Mesendoderm (in vitro differentiated cells): ENCODE results near the gene CXCL13.

Source experiments
- DNase-seq: peaks from one replicate; pipeline ENCODE4 v3.0.0; 2013
- H2AK5ac ChIP-seq: 2 replicates; pipeline ENCODE4 v1.6.1; 2013; ENCODE audit warnings: low read length, inconsistent platforms
- H2BK120ac ChIP-seq: 2 replicates; pipeline ENCODE4 v1.6.1; 2013; ENCODE audit warnings: low read depth, mild to moderate bottlenecking, low read length, moderate library complexity, mixed read lengths
- H2BK15ac ChIP-seq: replicated peaks from 2 replicates; pipeline ENCODE4 v1.6.1; 2013; ENCODE audit warnings: low read depth, mild to moderate bottlenecking, moderate library complexity
- H2BK5ac ChIP-seq: 2 replicates; pipeline ENCODE4 v1.6.1; 2013; ENCODE audit warnings: low read length, inconsistent platforms
- H3K18ac ChIP-seq: 2 replicates; pipeline ENCODE4 v1.6.1; 2013; ENCODE audit warnings: mild to moderate bottlenecking, low read length, mixed read lengths
- H3K23ac ChIP-seq: one replicate; pipeline ENCODE4 v1.6.1; 2013; ENCODE audit warnings: low read length
- H3K27ac ChIP-seq: 2 replicates; pipeline ENCODE4 v1.5.1; 2013; ENCODE audit warnings: low read depth, mild to moderate bottlenecking, inconsistent platforms, low read length, moderate library complexity
- H3K27me3 ChIP-seq: 2 replicates; pipeline ENCODE4 v1.6.1; 2013; ENCODE audit warnings: low read length, control low read depth, mild to moderate bottlenecking, inconsistent platforms; ENCODE audit not compliant: insufficient read depth, poor library complexity
- H3K36me3 ChIP-seq: 2 replicates; pipeline ENCODE4 v1.6.1; 2013; ENCODE audit warnings: low read length, inconsistent platforms; ENCODE audit not compliant: control insufficient read depth, insufficient read depth
- H3K4ac ChIP-seq: one replicate; pipeline ENCODE4 v1.6.1; 2013; ENCODE audit warnings: low read depth, mild to moderate bottlenecking, low read length, moderate library complexity
- H3K4me1 ChIP-seq: 2 replicates; pipeline ENCODE4 v1.6.1; 2013; ENCODE audit warnings: low read depth, low read length, inconsistent platforms; ENCODE audit not compliant: control insufficient read depth
- H3K4me2 ChIP-seq: 2 replicates; pipeline ENCODE4 v1.6.1; 2013; ENCODE audit warnings: low read length
- H3K4me3 ChIP-seq: 2 replicates; pipeline ENCODE4 v1.5.1; 2013; ENCODE audit warnings: mild to moderate bottlenecking, low read length
- H3K56ac ChIP-seq: one replicate; pipeline ENCODE4 v1.6.1; 2013; ENCODE audit warnings: low read length
- H3K79me1 ChIP-seq: 2 replicates; pipeline ENCODE4 v1.6.1; 2013; ENCODE audit warnings: low read length, inconsistent platforms
- H3K79me2 ChIP-seq: 2 replicates; pipeline ENCODE4 v1.6.1; 2013; ENCODE audit warnings: mild to moderate bottlenecking, low read length; ENCODE audit not compliant: control insufficient read depth, insufficient read depth
- H3K9ac ChIP-seq: 2 replicates; pipeline ENCODE4 v1.6.1; 2013; ENCODE audit warnings: low read length, inconsistent platforms
- H4K5ac ChIP-seq: one replicate; pipeline ENCODE4 v1.6.1; 2013; ENCODE audit warnings: low read length
- H4K8ac ChIP-seq: one replicate; pipeline ENCODE4 v1.6.1; 2013; ENCODE audit warnings: low read depth, mild to moderate bottlenecking, control low read depth, low read length, moderate library complexity
- WGBS: extraction: QIAGEN DNeasy Blood & Tissue Kit; methylation state at CpG from one replicate; pipeline ENCODE4 v1.1.7; 2013; ENCODE audit warnings: low lambda C conversion rate, missing lambda C conversion rate; ENCODE audit not compliant: insufficient coverage; ENCODE audit errors: extremely low coverage; 5-methylcytosine and 5-hydroxymethylcytosine counted together

The CXCL13 gene

GRCh38 chr4:77582711-77583110 is 22.9 kb upstream of the CXCL13 start:
- no peak overlapping the region for H2BK5ac ChIP-seq

GRCh38 chr4:77586951-77587383 is 18.7 kb upstream of the CXCL13 start:
- Histone ChIP-seq H2BK5ac (no peak overlapping the region), H3K18ac (no peak overlapping the region), H3K9ac (no peak overlapping the region), H3K4me3 (no peak overlapping the region), H3K4ac (no peak overlapping the region), H3K79me2 (no peaks in the 10 kb centered on the region), H2BK15ac (no peak overlapping the region), H3K36me3 (no peaks in the 10 kb centered on the region), H2BK120ac (no peak overlapping the region), H3K4me2 (no peak overlapping the region), H3K4me1 (no peaks in the 10 kb centered on the region), H2AK5ac (no peak overlapping the region), H3K23ac (no peak overlapping the region), H4K8ac (no peak overlapping the region), H3K27me3 (no peaks in the 10 kb centered on the region), H3K79me1 (no peaks in the 10 kb centered on the region), H3K56ac (no peak overlapping the region), H4K5ac (no peak overlapping the region), H3K27ac (no peak overlapping the region)
- no peak for DNase-seq
- no CpG with 5 or more reads among the region's 6 CpGs for whole genome bisulfite sequencing

More at GRCh38 chr4:77582711-77583110, 22.9 kb upstream of the CXCL13 start:
- no peak overlapping the region for H3K23ac ChIP-seq
- H3K56ac ChIP-seq = no peak overlapping the region
- no peak overlapping the region for H4K8ac ChIP-seq
- no peak overlapping the region for H3K18ac ChIP-seq
- no peak overlapping the region for H2BK15ac ChIP-seq
- no peak overlapping the region for H4K5ac ChIP-seq
- H2BK120ac ChIP-seq = no peak overlapping the region
- H3K4me2 ChIP-seq = no peak overlapping the region
- H3K79me1 ChIP-seq = no peaks in the 10 kb centered on the region
- H3K27me3 ChIP-seq = no peaks in the 10 kb centered on the region
- no peaks in the 10 kb centered on the region for H3K79me2 ChIP-seq
- no peak overlapping the region for H3K9ac ChIP-seq
- no peaks in the 10 kb centered on the region for H3K4me1 ChIP-seq
- no peak for DNase-seq
- no peaks in the 10 kb centered on the region for H3K36me3 ChIP-seq
- no peak overlapping the region for H3K4ac ChIP-seq
- no peak overlapping the region for H3K27ac ChIP-seq
- no peak overlapping the region for H2AK5ac ChIP-seq
- H3K4me3 ChIP-seq = no peak overlapping the region

GRCh38 chr4:77590482-77590881 is 15.1 kb upstream of the CXCL13 start:
- no peak overlapping the region for H3K18ac ChIP-seq
- H2BK5ac ChIP-seq = no peak overlapping the region
- no peaks in the 10 kb centered on the region for H3K36me3 ChIP-seq
- H3K4me2 ChIP-seq = no peak overlapping the region
- no peak for DNase-seq
- H4K8ac ChIP-seq = no peak overlapping the region
- no peaks in the 10 kb centered on the region for H3K79me2 ChIP-seq
- no peak overlapping the region for H2BK15ac ChIP-seq
- no peak overlapping the region for H3K4ac ChIP-seq
- H3K27me3 ChIP-seq = no peaks in the 10 kb centered on the region
- H2BK120ac ChIP-seq = no peak overlapping the region
- H4K5ac ChIP-seq = no peak overlapping the region
- H2AK5ac ChIP-seq = no peak overlapping the region
- no peak overlapping the region for H3K56ac ChIP-seq
- no peak overlapping the region for H3K4me3 ChIP-seq
- H3K23ac ChIP-seq = no peak overlapping the region
- H3K4me1 ChIP-seq = no peaks in the 10 kb centered on the region
- no peak overlapping the region for H3K9ac ChIP-seq
- WGBS = no CpG with 5 or more reads among the region's 3 CpGs
- no peaks in the 10 kb centered on the region for H3K79me1 ChIP-seq
- no peak overlapping the region for H3K27ac ChIP-seq

GRCh38 chr4:77591532-77591931 is 14.1 kb upstream of the CXCL13 start:
- H3K79me2 ChIP-seq = no peaks in the 10 kb centered on the region
- no peak overlapping the region for H2BK120ac ChIP-seq
- H2AK5ac ChIP-seq = no peak overlapping the region
- H4K5ac ChIP-seq = no peak overlapping the region
- no peak overlapping the region for H3K18ac ChIP-seq
- no peak overlapping the region for H3K56ac ChIP-seq
- no peak overlapping the region for H3K9ac ChIP-seq
- no peaks in the 10 kb centered on the region for H3K79me1 ChIP-seq
- H3K27ac ChIP-seq = no peak overlapping the region
- no peaks in the 10 kb centered on the region for H3K36me3 ChIP-seq
- no peak overlapping the region for H3K23ac ChIP-seq
- H3K27me3 ChIP-seq = no peaks in the 10 kb centered on the region
- H4K8ac ChIP-seq = no peak overlapping the region
- H3K4me2 ChIP-seq = no peak overlapping the region
- WGBS = no CpG with 5 or more reads among the region's 1 CpG
- H3K4me1 ChIP-seq = no peaks in the 10 kb centered on the region
- DNase-seq = no peak
- H2BK5ac ChIP-seq = no peak overlapping the region
- H3K4ac ChIP-seq = no peak overlapping the region
- no peak overlapping the region for H3K4me3 ChIP-seq
- H2BK15ac ChIP-seq = no peak overlapping the region

GRCh38 chr4:77593101-77593500 is 12.5 kb upstream of the CXCL13 start:
- Histone ChIP-seq H3K36me3 (no peaks in the 10 kb centered on the region), H4K5ac (no peak overlapping the region), H3K4me3 (no peak overlapping the region), H3K27ac (no peak overlapping the region), H3K9ac (no peak overlapping the region), H3K4me2 (no peak overlapping the region), H2BK15ac (no peak overlapping the region), H3K4me1 (no peaks in the 10 kb centered on the region), H3K4ac (no peak overlapping the region), H3K23ac (no peak overlapping the region), H4K8ac (no peak overlapping the region), H3K56ac (no peak overlapping the region), H2BK120ac (no peak overlapping the region), H3K18ac (no peak overlapping the region), H2AK5ac (no peak overlapping the region), H3K79me2 (no peaks in the 10 kb centered on the region), H3K79me1 (no peaks in the 10 kb centered on the region), H3K27me3 (no peaks in the 10 kb centered on the region), H2BK5ac (no peak overlapping the region)
- WGBS = no CpG with 5 or more reads among the region's 7 CpGs
- DNase-seq = no peak

GRCh38 chr4:77593993-77594392 is 11.6 kb upstream of the CXCL13 start:
- no peak overlapping the region for H4K8ac ChIP-seq
- no peak overlapping the region for H3K4me2 ChIP-seq
- DNase-seq = no peak
- no peak overlapping the region for H2BK5ac ChIP-seq
- no peaks in the 10 kb centered on the region for H3K4me1 ChIP-seq
- no peak overlapping the region for H3K4ac ChIP-seq
- H4K5ac ChIP-seq = no peak overlapping the region
- H2AK5ac ChIP-seq = no peak overlapping the region
- no peaks in the 10 kb centered on the region for H3K79me1 ChIP-seq
- H3K23ac ChIP-seq = no peak overlapping the region
- H2BK120ac ChIP-seq = no peak overlapping the region
- H2BK15ac ChIP-seq = no peak overlapping the region
- no peaks in the 10 kb centered on the region for H3K36me3 ChIP-seq
- WGBS = no CpG with 5 or more reads among the region's 2 CpGs
- no peak overlapping the region for H3K56ac ChIP-seq
- no peaks in the 10 kb centered on the region for H3K79me2 ChIP-seq
- H3K27ac ChIP-seq = no peak overlapping the region
- H3K18ac ChIP-seq = no peak overlapping the region
- H3K4me3 ChIP-seq = no peak overlapping the region
- no peak overlapping the region for H3K9ac ChIP-seq
- no peaks in the 10 kb centered on the region for H3K27me3 ChIP-seq
